D341Med (cell line): Measurements from ENCODE around the gene PAXIP1.
"Not testable (repeated sequence)": the region's sequence is repeated elsewhere in the genome, so short reads cannot be mapped to it uniquely, and the experiment has no call there.

Source experiments
- DNase-seq: peaks from one replicate; pipeline ENCODE4 v3.0.0; 2012; ENCODE audit warnings: low spot score

PAXIP1 gene

DNA sequence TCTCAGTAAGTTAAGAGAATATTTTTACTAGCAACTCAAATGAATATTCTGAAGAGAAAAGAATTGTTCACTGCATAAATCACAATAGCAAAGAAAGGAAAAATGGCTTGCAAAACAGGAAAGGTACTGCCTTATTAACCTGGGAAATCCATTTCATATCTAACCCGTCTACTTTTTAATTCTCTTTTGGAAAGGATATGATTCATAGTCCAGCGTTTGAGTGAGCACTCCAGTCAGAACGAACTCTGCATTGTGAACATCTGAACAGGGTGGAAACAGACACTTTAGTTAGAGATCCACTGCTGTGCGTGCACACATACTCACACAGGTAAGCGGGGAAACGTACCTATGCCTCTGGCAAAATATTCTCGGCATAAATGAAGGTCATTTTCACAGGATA is 56.8 kb downstream of the PAXIP1 start:
- DNase-seq, result no peak

DNA sequence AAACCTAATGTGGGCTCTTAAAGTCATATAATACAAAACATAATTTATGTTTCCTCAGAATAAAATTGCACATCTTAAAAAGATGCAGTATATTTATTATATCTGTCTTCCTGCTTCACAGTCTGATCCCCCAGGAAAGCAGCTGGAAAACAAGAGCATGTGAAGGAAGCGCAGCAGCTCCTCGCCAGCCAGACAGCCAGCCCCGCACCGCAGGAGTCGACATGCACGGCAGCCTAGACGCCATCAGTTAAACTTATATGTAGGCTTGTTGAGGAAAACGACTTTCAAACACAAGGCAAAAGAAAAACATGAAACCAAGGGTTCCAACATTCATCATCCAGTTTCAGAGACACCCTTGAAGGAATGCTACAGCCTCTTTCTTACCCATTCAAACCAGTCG is 59.0 kb downstream of the PAXIP1 start:
- DNase-seq, result no peak

DNA sequence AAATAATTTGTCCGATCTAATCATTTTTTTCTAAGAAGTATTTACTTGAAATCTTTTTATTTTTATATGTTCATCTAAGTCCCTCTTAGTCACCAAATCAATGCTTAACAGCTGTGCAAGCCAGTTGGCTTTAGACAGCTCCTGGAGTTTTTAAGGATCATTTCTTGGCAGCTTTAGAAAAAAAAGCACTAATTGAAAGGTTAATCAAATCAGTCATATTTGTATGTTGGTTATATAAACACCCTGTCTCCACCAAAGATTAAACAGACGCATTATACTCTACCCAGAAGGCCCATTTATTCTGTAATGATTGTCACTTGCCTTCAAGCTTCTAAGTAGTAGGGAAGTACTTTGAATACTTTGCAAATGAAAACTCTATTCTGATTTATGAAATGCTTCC is 60.2 kb downstream of the PAXIP1 start:
- no peak for DNase-seq

DNA sequence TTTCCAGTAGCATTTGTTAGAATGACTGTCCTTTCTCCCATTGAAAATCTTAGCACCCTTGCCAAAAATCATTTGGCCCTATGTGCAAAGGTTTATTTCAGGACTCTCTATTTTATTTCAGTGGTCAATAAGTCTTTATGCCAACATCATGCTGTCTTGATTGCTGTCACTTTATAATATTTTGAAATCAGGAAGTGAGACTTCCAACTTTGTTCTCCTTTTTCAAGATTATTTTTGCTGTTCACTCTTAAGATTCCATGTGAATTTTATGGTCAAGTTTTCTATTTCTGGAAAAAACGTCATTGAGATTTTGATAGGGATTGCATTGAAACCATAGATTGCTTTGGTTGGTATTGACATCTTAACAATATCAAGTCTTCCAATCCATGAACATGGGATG is 65.1 kb downstream of the PAXIP1 start:
- DNase-seq, result no peak

DNA sequence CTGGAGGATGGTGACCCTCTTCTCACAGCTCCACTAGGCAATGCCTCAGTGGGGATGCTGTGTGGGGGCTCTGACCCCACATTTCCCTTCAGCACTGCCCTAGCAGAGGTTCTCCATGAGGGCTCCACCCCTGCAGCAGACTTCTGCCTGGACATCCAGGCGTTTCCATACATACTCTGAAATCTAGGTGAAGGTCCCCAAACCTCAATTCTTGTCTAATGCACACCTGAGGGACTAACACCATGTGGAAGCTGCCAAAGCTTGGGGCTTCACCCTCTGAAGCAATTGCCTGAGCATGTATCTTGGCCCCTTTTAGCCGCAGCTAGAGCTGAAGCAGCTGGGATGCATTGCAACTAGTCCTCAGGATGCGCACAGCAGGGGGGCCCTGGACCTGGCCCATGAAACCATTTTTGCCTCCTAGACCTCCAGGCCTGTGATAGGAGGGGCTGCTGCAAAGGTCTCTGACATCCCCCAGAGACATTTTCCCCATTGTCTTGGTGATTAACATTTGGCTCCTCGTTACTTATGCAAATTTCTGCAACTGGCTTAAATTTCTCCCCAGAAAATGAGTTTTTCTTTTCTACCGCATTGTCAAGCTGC is 68.5 kb downstream of the PAXIP1 start:
- DNase-seq, result not testable (repeated sequence)

DNA sequence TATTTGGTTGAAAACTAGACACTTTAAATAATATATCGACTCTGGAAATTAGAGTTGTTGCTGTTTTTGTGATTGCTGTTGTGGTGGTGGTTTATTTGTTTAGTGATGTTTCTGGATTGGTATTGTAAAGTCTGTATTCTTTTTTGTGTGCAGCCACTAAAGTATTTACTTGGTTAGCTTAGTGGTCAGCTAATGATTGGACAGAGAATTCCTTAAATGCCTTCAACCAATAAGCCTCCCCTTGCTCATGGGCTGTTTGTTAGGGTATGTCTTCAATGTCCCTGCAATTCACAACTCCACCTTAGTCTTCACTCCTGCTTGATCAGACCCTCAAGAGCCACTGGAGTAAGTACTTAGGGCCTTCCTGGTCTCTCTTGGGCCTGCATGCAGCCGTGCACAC is 71.0 kb downstream of the PAXIP1 start:
- no peak for DNase-seq

DNA sequence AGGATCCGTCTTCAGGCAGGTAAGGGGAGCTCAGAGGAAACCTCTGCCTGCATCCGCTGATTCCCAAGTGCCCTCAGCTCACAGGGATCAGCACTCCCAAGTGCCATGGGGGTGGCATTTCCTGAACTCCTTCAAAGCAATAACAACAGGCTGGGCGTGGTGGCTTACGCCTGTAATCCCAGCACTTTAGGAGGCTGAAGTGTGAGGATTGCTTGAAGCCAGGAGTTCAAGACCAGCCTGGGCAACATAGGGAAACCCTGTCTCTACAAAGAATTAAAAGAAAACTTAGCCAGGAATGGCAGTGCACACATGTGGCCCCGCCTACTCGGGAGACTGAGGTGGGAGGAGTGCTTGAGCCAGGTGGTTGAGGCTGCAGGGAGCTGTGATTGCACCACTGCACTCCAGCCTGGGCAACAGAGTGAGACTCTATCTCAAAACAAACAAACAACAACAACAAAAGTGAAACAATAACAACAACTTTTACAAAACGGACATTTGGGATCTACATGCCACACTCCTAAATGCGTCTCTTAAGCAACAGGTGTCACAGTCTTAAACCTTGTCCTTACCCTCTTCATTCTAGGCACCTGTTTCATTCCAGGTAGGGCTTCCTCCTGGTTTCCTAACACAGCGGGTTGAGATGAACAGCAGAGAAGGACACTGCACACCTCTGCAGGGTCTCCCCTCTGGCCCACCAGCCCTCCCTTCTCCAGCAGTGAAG is 73.8 kb downstream of the PAXIP1 start:
- no peak for DNase-seq

DNA sequence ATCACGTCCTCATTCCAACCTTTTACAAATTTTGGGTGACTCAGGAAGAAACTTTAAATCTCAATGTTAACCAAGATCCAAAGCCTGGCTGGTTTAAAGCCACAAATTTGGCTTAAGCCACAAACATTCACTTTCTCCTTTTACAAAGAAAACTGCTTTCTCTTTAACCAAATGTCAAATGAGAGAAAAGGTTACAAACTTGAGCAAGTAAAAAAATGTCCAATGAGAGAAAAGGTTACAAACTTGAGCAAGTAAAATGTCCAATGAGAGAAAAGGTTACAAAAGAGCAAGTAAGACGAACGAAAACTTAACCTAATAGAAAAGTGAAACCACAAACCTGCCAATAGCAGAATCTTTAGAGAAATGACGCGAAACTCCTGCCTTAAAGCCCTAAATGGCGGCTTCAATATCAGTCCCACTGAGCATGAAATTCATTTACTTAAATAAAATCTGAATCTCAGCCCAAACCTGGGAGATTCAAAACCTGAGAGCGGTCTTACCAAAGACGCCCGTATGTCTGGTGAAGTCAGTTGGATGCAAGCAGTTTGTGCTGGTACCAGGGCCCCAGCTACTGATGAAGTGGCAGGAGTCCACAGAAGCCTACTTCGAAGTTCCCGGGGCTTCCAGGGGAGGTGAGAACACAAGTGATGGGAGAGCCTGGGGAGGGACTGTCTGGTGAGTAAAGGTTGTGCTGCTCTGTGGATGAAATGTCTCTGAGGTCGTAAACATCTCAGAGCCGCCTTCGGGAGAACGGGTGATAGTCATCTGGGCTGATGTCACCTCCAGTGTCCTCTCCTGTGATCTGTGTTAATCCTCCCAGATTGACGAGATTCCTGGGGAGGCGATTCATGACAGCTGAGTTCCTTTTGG is 74.6 kb downstream of the PAXIP1 start:
- DNase-seq, result no peak

DNA sequence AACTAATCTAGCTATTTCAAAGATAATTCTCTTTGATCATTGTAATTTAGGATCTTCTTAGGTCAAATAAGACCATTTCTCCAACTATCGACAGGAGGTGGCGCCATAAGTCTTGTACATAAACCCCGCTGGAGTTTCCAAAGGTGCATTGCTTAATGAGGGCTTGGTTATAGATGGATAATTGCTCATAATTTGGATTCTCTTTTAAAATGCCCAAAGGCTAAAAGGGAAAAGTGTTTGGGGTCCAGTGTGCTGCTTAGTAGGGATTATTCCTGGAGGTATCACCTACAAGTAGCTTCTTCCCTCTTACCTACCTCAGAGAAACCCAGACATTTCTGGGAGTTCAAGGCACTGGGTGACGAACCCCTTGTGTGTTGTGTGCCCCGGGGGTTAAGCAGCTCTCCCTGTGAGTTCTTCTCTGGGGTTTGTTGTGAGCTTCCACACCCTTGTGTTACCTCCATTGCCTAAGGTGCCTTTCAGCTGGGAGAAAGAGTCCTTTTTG is 75.2 kb downstream of the PAXIP1 start:
- DNase-seq, result peak; percentile 62

DNA sequence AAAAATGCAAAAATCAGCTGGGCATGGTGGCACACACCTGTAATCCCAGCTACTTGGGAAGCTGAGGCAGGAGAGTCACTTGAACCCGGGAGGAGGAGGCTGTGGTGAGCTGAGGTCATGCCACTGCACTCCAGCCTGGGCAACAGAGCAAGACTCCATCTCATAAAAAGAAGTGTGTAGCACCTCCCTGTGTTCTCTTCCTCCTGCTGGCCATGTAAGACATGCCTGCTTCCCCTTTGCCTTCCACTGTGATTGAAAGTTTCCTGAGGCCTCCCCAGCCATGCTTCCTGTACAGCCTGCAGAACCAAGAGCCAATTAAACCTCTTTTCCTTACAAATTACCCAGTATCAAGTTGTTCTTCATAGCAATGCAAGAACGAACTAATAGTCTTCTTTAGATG is 80.5 kb downstream of the PAXIP1 start:
- DNase-seq, result not testable (repeated sequence)

DNA sequence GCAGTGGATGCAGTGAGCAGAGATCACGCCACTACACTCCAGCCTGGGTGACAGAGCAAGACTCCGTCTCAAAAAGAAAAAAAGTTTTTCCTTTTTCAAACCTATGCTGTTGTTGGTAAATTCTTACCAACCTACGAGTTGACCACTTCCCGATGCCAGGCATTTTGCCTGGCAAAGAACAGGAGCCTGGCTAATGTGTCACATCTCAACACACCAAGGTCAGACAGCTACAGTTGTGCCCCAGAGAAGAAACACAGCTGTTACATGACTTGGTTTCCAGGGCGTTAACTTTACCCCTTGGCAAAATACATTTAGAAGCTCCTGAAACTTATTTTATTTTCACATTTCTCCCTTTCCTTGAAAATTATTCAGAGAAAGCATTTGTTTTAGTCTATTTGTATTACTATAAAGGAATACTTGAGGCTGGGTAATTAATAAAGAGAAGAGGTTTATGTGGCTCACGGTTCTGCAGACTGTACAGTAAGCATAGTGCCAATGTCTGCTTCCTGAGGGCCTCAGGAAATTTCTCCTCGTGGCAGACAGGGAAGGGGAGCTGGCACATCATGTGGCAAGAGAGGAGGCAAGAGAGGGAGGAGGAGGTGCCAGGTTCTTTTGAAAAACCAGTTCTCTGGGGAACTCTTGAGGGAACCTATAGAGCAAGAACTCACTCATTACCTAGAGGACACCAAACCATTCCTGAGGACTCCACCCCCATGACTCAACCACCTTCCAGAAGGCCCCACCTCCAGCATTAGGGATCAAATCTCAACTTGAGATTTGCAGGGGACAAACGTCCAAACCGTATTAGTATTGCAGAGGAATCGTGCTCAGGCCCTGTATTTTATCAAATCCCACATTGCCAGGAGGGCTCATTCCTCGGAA is 83.3 kb downstream of the PAXIP1 start:
- DNase-seq, result no peak

DNA sequence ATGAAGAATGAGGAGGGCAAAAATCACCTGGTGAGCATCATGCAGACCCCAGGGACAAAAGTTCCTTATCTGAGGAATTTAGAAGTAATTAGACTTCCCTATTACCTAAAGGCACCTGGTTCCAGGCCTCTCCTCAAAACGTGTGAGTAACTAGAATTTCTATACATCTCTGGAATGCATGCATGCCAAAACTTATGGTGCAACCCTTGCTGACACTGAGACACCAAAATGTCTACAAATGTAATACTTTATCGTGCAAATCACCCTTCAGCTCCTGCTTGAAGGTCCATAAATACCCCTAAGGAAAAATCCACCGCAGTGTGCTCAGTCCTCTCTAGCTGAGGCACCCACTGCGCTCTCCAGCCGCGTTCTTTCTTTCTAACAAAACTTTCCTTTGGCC is 84.2 kb downstream of the PAXIP1 start:
- no peak for DNase-seq

DNA sequence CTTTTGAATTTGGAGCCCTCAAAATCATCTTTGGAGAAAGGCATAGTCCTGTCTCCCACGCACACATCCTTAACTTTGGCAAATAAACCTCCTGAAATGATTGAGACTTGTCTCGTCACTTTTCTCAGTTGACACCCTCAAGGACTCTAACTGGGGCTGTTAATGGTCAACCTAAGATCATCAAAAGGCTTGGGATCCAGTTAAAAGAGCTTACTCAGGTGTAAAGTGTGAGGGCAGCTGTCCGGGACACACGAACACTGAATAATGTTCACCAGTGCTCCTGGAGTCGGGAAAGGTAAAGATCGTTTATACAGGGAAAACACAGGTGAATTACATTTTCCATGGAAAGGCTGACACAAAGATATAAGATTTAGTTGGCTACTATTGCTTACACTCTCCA is 84.7 kb downstream of the PAXIP1 start:
- DNase-seq, result no peak

DNA sequence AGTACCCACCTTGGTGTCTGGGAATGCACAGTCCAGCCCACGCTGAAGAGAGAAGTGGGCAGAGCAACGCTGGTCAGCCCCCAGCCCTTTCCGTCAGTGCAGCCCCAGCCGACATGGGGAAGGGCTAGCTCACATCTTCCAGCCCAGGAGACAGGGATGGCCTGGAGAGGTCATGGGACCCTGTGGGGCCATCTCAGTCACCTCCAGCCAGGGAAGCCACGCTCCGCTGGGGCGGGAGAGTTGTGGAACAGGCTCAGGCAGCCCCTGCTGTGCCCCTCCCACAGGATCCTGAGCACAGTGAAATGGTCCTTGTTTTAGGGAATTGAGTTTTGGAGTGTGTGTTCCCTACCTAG is 85.1 kb downstream of the PAXIP1 start:
- no peak for DNase-seq

DNA sequence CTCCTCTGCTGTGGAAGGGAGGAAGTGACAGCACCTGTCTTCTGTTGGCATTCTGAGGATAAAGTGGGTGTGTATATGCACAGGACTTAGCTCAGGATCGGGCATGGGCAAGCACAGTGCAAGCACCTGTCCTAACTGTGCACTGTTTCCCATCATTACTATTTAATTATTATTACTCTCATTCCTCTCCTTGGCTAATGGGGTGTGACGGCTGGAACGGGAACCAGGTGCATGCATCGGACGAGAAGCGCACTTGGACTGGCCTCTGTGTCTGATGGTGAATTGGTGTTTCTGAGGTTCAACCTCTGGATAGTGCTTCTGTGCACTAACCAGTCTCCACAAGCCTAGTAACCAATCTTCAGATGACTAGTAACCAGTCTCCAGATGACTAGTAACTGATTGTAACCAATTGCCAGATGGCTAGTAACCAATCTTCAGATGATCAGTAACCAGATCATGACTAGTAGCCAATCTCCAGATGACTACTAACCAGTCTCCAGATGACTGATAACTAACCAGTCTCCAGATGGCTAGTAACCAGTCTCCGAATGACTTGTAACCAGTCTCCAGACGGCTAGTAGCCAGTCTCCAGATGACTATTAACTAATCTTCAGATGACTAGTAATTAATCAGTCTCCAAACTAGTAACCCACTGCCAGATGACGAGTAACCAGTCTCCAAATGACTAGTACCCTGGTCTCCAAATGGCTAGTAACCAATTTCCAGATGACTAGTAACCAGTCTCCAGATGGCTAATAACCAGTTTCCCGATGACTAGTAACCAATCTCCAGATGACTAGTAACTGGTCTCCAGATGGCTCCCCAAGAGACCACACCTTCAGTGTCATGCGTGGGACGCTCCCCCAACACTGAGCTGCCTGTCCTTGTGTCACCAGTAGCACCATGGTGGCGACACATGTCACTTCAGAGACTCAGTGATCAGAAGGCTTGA is 85.8 kb downstream of the PAXIP1 start:
- DNase-seq, result no peak

DNA sequence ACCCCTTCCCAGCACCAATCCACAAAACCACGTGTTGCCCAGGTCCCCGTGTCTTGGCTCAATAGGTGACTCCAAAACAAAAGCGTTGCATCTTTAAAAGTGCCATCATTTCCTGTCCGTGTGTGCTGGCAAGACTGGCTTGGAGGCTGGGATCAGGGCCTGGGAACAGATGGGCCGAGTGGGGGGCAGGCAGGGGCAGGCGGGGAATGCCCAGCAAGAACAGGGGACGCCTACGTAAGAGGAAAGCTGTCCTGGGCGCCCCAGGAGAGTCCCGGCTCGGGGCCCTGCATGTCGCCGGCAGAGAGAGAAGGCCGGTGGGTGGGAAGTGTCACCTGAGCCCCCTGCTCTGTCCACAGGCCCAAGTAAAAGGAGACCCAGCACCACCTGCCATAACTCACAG is 86.5 kb downstream of the PAXIP1 start:
- no peak for DNase-seq

DNA sequence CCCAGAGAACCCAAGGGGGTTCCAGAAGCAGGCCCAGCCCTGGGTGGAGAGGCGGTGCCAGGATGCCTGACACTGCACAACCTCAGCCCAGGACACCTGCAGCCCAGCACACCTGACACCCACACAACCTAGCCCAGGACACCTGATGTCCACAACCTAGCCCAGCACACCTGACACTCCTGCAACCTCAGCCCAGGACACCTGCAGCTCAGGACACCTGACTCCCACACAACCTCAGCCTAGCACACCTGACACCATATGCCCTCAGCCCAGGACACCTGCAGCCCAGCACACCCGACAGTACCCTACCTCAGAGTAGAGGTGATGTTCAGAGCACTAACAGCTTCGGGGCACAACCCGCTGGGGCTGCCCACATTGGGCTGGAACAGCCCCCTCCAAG is 87.3 kb downstream of the PAXIP1 start:
- no peak for DNase-seq

DNA sequence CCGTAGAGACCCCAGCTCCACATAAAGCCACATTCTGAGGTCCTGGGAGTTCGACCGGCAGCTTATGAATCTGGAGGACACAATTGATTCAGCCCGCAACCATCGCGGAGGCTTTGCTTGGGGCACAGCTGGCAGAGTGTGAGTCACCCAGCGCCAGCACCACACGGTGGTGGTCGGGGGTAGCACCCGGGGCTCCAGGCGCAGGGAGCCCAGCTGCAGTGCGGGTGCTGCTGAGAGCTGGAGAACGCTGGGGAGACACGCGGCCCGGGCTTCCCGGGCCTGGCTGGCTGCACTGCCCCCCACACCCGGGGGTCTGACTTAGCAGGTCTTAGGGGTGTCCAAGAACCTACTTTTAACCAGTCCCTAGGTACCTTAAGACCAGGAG is 87.9 kb downstream of the PAXIP1 start:
- DNase-seq, result no peak

DNA sequence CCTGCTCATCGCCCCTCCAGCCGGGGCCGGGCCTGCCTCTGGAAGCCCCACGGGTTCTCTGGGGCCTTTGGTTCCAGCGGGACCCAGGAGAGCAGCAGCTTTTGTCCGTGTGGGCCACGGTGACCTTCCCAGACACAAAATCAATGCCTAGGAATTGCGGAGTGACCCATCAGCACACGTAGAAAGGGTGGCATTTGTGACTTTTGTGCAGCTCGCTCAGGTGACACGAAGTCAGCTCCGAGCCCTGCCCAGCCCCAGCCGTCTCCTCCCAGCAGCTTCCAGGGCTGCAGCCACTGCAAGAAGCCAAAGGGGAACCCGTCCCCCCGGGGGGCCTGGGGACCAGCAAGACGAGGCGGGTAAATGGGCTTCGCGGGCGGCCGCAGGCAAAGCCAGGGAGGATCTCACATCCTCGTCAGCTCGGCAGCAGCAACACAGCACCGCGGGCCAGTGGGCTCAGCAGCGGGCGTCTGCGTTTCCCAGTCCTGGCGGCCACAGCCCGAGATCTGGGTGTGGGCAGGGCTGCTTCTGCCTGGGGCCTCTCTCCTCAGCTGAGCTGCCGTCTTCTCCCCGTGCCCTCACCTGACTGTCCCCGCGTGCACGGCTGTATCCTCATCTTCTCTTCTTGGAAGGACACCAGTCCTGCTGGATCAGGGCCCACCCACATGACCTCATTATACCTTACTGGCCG is 88.5 kb downstream of the PAXIP1 start:
- no peak for DNase-seq

DNA sequence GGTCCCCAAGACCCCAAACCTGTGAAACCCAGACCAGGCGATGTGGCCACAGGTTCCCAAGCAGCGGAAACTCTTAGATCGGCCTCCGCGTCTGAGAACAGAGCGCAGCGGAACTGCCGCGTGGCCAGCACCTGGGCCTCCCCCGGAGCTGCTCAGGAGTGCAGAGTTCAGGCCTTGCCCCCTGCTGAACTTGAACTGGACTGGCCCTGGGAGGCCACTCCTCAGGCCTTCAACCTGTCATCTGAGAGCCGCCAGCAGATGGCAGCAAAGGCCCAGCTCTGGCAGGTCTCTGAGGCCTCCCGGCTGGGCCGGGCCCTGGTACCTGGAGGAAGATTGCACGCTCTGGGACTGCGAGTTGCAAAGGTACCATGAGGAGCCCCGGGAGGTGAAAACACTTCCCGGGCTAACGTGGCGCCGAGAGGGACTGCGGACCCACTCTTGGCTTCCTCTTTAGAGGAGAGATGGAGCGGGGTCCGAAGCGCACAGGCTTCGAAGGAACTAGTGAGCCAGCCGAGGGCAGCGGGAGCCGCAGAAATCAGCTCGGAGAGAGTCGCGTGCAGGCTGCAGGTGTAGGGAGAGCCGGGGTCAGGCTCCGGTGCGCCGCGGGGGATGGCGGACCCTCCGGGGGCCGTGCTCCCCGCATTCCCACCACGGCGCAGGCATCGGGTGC is 89.2 kb downstream of the PAXIP1 start:
- DNase-seq, result peak; percentile 90
